ENCODE measurements around the gene TMEM176B. TPM values are rescaled to one million over a fixed set of nuclear protein-coding genes. Genes with fewer than 3 reads are reported as not detected.

Gene TMEM176B
- total and polyA plus RNA-seq, 2 of the 13 experiments (the other 11 are each of a cell fraction or from before 2014, with no cell fraction given) = not detected

DNA sequence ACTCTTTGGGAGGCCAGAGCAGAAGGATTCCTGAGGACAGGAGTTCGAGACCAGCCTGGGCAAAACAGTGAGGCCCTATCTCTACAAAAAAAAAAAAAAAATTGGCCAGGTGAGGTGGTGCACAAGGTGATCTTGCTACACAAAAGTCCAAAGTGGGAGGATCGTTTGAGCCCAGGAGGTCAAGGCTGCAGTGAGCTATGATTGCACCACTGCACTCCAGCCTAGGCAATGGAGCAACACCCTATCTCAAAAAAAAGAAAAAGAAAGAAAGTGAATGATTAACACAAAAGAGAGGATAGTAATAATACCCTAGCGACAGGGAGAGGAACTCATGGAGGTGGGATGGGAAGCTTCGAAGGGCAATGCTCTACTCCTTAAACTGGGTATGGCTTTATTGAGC lies 30.4 kb downstream of the TMEM176B start (continued):
- no peak for TF ChIP-seq YY1 (IDR thresholded peaks at IDR 0.05; ENCODE audit: insufficient read depth, insufficient replicate concordance, low read depth, low read length)
- peak; percentile 52; the same call in 1 of the 2 replicates for TF ChIP-seq NR2C2 (CRISPR knock-in tag; IDR thresholded peaks at IDR 0.05; ENCODE audit: borderline replicate concordance)
- peak; percentile 54; the same call in 1 of the 2 replicates for TF ChIP-seq SP5 (CRISPR knock-in tag; IDR thresholded peaks at IDR 0.05; ENCODE audit: borderline replicate concordance, low read depth)
- peak; percentile 53; the same call in 1 of the 2 replicates for TF ChIP-seq ZNF121 (CRISPR knock-in tag; IDR thresholded peaks at IDR 0.05)
- TF ChIP-seq LCORL (IDR thresholded peaks at IDR 0.05) = no peak
- 0 out of 2 replicates have a peak, but pooled peaks have one; percentile 43 for TF ChIP-seq LCORL (CRISPR knock-in tag; IDR thresholded peaks at IDR 0.05)
- TF ChIP-seq FLYWCH1 (CRISPR knock-in tag; IDR thresholded peaks at IDR 0.05) = no peak
- TF ChIP-seq CEBPG (CRISPR knock-in tag; IDR thresholded peaks at IDR 0.05) = peak; percentile 61
- no peak for TF ChIP-seq SYNCRIP (IDR thresholded peaks at IDR 0.05; ENCODE audit: insufficient read depth, low read depth, low read length)
- TF ChIP-seq, protein P1, sequence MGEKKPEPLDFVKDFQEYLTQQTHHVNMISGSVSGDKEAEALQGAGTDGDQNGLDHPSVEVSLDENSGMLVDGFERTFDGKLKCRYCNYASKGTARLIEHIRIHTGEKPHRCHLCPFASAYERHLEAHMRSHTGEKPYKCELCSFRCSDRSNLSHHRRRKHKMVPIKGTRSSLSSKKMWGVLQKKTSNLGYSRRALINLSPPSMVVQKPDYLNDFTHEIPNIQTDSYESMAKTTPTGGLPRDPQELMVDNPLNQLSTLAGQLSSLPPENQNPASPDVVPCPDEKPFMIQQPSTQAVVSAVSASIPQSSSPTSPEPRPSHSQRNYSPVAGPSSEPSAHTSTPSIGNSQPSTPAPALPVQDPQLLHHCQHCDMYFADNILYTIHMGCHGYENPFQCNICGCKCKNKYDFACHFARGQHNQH (CRISPR knock-in tag; IDR thresholded peaks at IDR 0.05) = no peak
- TF ChIP-seq ZNF598 (CRISPR knock-in tag; IDR thresholded peaks at IDR 0.05; ENCODE audit: borderline replicate concordance) = no peak
- no peak for TF ChIP-seq SOX13 (IDR thresholded peaks at IDR 0.05)
- peak in 1 of 2 experiments; percentile 39; a peak in 1 of 4 replicates for TF ChIP-seq SOX13 (CRISPR knock-in tag; conservative IDR thresholded peaks at IDR 0.05 in 1 of 2, IDR thresholded peaks at IDR 0.05 in 1 of 2)
- no peak for TF ChIP-seq SMAD1 (CRISPR knock-in tag; IDR thresholded peaks at IDR 0.05; ENCODE audit: borderline replicate concordance, low read depth)
- TF ChIP-seq, protein P2, sequence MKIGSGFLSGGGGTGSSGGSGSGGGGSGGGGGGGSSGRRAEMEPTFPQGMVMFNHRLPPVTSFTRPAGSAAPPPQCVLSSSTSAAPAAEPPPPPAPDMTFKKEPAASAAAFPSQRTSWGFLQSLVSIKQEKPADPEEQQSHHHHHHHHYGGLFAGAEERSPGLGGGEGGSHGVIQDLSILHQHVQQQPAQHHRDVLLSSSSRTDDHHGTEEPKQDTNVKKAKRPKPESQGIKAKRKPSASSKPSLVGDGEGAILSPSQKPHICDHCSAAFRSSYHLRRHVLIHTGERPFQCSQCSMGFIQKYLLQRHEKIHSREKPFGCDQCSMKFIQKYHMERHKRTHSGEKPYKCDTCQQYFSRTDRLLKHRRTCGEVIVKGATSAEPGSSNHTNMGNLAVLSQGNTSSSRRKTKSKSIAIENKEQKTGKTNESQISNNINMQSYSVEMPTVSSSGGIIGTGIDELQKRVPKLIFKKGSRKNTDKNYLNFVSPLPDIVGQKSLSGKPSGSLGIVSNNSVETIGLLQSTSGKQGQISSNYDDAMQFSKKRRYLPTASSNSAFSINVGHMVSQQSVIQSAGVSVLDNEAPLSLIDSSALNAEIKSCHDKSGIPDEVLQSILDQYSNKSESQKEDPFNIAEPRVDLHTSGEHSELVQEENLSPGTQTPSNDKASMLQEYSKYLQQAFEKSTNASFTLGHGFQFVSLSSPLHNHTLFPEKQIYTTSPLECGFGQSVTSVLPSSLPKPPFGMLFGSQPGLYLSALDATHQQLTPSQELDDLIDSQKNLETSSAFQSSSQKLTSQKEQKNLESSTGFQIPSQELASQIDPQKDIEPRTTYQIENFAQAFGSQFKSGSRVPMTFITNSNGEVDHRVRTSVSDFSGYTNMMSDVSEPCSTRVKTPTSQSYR (CRISPR knock-in tag; IDR thresholded peaks at IDR 0.05; ENCODE audit: borderline replicate concordance) = no peak
- TF ChIP-seq NFYC (CRISPR knock-in tag; IDR thresholded peaks at IDR 0.05) = no peak
- TF ChIP-seq NR2F6 (IDR thresholded peaks at IDR 0.05) = peak; percentile 49
- peak; percentile 76 for TF ChIP-seq NR2F6 (CRISPR knock-in tag; IDR thresholded peaks at IDR 0.05)
- peak; percentile 29; the same call in 1 of the 2 replicates for TF ChIP-seq HOXA3 (CRISPR knock-in tag; IDR thresholded peaks at IDR 0.05)
- TF ChIP-seq ZNF263 (CRISPR knock-in tag; IDR thresholded peaks at IDR 0.05) = no peak
- TF ChIP-seq ZNF619 (CRISPR knock-in tag; IDR thresholded peaks at IDR 0.05) = no peak
- TF ChIP-seq, protein P3, sequence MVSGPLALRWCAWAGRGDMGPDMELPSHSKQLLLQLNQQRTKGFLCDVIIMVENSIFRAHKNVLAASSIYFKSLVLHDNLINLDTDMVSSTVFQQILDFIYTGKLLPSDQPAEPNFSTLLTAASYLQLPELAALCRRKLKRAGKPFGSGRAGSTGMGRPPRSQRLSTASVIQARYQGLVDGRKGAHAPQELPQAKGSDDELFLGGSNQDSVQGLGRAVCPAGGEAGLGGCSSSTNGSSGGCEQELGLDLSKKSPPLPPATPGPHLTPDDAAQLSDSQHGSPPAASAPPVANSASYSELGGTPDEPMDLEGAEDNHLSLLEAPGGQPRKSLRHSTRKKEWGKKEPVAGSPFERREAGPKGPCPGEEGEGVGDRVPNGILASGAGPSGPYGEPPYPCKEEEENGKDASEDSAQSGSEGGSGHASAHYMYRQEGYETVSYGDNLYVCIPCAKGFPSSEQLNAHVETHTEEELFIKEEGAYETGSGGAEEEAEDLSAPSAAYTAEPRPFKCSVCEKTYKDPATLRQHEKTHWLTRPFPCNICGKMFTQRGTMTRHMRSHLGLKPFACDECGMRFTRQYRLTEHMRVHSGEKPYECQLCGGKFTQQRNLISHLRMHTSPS (CRISPR knock-in tag; IDR thresholded peaks at IDR 0.05; ENCODE audit: low read depth) = no peak
- peak; percentile 21; the same call in 1 of the 2 replicates for TF ChIP-seq NCOA2 (CRISPR knock-in tag; IDR thresholded peaks at IDR 0.05)
- TF ChIP-seq, protein P4, sequence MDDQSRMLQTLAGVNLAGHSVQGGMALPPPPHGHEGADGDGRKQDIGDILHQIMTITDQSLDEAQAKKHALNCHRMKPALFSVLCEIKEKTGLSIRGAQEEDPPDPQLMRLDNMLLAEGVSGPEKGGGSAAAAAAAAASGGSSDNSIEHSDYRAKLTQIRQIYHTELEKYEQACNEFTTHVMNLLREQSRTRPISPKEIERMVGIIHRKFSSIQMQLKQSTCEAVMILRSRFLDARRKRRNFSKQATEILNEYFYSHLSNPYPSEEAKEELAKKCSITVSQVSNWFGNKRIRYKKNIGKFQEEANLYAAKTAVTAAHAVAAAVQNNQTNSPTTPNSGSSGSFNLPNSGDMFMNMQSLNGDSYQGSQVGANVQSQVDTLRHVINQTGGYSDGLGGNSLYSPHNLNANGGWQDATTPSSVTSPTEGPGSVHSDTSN (CRISPR knock-in tag; IDR thresholded peaks at IDR 0.05; ENCODE audit: borderline replicate concordance) = no peak
